NOMO-1 treated with dmso at 0.1 percent for 144 hours (cell line): Measurements from ENCODE around the gene ZFP64.
"Not testable (repeated sequence)": the region's sequence is repeated elsewhere in the genome, so short reads cannot be mapped to it uniquely, and the experiment has no call there.

Source experiments
- DNase-seq: peaks from one replicate; lab custom pipeline; 2025; ENCODE audit not compliant: unreplicated experiment; lab: John Stamatoyannopoulos, UW

Gene ZFP64

GRCh38 chr20:52207020-52207810 lies 15.6 kb upstream of the ZFP64 start:
- no peak for DNase-seq

GRCh38 chr20:52204136-52204535 lies 12.6 kb upstream of the ZFP64 start:
- no peak for DNase-seq

GRCh38 chr20:52201395-52201794 lies 9.8 kb upstream of the ZFP64 start:
- DNase-seq: no peak

DNA sequence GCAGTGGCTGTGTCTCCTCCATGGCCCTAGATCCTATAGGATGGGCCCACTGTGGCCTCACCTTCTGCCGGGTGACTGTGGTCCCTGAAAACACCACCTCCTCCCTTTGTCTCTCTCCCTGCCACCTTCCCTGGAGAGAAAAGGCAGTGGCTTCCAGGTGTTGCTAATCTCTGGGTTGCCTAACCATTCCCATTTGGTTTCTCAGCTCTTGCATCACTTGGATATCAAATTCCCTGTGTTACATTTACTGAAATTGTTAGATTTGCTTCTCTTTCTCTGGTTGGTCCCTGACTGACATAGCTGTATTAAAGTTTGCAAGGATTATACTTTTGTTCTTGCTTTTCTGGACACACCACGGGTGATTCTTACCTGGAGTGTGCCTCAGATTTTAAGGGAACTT lies 9.3 kb upstream of the ZFP64 start:
- no peak for DNase-seq

GRCh38 chr20:52196845-52197244 lies 5.3 kb upstream of the ZFP64 start:
- DNase-seq: no peak

- no peak for DNase-seq
Measured at GRCh38 chr20:52193886-52194545, 2.4 kb upstream of the ZFP64 start.

DNA sequence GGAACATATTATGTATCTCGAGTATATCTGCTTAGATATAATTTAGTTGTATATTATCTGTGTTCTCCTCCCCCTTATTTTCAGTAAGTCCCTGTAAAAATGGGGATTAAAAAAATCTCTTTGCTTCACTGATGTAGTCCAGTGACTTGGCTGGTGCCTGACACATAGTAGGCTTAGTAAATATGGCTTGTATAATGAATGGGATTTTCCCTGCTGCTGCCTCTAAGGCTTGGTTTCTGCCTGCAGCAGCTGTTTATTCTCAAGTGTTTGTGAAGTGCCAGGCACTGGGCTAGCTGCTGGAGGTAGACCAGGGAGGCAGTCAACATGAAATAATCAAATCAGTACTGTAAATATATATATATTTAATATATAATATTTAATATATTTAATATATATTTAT lies 1.6 kb upstream of the ZFP64 start:
- no peak for DNase-seq

GRCh38 chr20:52192719-52193007 lies 1.1 kb upstream of the ZFP64 start:
- DNase-seq: not testable (repeated sequence)

- DNase-seq: peak; percentile 43
Measured at GRCh38 chr20:52191916-52192718, 538 bp upstream of the ZFP64 start.

DNA sequence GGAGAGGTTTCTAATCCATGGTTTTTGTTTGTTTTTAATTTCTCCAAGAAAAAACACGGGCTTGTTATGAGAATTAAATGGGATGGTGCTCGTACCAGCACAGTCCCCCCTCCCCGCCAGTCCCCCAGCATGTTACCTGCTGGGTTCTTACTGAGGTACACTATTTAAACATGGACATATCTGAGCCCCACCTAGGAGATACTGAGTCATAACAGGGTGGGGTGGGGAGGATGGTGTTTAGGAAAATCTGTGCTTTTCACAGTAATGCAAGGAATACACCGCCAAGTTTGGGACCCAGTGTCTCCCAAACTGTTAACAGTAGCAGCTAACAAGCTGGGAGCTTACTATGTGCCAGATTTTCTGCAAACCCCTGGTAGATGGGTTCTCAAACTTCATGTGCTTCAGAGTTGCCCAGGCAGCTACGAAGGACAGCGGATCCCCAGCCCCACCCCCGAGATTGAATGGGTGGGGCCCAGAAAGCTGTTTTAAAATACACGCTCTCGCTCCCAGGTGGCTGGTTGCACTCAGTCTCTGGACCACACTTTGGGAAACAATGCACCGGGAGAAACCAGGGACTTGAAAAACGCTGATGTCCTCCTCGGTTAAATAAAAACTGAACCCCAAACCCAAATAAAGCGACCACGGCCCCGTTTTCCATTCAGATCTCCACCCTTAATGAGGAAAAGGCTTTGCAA lies 995 bp downstream of the ZFP64 start:
- no peak for DNase-seq

DNA sequence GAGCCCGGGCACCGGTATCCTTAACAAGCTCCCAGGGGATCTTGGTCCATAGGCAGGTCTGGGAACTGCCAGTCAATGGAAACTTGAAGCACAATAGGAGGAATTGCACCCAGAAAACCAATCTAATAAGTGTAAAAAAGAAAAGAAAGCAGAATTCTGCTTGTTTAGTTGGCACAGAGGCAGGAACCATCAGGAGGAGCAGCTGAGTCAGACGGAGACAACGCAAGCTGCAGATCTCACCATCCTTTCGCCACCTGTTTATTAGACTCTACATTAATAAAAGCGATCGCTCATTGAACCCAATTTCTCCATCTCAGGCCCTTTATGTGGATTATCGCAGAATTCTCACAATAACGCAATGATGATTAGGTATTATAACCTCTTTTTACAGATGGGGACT lies 9.8 kb downstream of the ZFP64 start:
- no peak for DNase-seq

DNA sequence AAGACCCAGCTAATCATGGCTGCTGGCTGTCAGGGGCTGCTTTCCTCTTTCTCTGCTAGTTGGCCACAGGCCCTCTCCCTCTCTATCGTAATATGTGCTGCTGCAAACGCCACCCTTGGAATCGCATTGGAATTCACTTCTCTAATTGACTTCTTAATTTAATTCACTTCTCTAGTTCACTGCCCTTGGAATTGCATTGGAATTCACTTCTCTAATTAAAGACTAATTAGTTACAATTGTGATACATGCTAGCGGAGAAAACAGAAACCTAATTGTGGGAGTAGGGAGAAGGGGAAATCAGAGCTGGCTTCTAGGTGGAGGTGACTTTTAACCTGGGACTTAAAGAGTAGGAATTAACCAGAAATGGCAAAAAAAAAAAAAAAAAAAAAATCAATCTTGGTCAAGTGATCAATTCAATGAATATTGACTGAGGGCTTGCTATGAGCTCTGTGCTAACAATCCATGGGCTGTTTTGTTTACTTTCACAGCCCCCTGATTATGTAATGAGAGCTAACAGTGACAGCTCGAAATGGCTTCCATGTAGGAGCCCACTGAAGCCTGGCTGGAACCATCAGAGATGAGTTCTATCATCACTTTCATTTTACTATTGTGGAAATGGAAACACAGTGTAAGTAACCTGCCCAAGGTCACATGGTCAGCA lies 11.3 kb downstream of the ZFP64 start:
- no peak for DNase-seq

DNA sequence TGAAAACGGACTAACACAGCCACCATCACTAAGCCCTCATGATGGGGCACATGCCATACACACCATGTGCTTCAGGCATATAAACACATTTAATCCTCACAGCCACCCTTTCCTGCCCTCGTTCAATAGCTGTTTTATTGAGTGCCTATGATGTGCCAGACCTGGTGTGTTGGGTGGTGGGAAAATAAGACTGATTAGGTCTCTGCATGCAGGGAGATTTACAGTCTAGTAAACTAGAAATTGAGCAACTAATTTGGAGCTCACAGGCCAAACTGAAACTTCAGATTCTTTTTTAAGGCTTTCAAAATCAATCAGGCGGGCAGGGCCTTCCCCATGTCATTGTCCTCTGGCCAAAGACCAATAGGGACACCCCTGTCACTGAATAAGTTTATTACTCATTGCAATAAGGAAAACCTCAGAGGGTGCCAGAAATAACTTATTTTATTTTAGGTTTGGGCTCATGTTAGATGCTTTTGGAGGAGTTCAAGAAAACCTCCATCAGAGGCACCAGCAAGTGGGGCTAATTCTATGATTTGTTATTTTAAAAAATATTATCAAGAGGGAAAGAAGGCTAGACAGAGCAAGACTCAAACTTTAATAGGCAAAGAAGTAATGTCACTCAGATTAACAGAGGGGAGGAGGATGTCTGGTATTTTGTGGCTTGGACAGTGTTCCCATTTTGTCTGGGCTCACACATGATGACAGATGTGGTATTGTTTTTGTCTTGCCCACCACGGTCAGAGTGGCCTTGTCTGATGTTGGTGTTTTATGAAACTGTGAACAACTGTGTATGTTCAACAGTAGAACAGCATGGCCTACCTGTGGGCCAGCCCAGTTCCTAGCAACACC lies 12.0 kb downstream of the ZFP64 start:
- peak; percentile 65 for DNase-seq

DNA sequence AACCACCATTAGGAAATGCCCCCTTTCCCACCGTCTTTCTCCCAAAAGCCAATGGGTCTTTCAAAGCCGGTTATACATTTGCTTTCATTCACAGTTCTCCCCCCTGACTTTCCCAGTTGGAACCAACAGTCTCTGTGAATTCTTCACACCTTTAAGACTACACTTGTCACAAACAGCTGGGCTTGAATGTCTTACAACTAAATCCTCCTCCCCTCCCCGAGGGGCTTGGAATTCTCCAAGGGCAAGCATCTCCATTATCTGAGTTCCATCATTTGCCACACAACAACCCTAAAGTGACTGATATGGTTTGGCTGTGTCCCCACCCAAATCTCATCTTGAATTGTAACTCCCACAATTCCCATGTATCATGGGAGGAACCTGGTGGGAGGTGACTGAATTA lies 12.9 kb downstream of the ZFP64 start:
- no peak for DNase-seq

DNA sequence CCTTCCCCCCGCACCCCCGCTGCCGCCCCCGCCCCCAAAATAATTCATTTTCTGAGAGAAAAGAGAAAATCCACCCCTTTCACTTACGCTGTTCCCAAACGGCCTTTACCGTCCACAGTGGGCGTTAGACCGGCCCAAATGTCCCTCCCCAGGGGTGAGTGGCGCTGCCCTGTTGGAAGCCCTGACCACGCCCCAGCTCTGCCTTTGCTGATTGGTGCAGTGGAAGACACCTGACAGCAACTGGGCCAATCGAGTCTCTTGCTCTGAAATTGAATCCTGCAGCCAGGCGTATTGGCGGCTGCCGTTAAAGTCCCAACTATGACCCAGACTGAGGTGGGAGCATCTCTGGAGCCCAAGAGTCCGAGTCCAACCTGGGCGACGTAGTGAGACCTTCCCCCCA lies 15.7 kb downstream of the ZFP64 start:
- no peak for DNase-seq

- DNase-seq: no peak
Measured at GRCh38 chr20:52172392-52173047, 19.1 kb downstream of the ZFP64 start.

- DNase-seq: no peak
Measured at GRCh38 chr20:52171025-52171424, 20.6 kb downstream of the ZFP64 start.

DNA sequence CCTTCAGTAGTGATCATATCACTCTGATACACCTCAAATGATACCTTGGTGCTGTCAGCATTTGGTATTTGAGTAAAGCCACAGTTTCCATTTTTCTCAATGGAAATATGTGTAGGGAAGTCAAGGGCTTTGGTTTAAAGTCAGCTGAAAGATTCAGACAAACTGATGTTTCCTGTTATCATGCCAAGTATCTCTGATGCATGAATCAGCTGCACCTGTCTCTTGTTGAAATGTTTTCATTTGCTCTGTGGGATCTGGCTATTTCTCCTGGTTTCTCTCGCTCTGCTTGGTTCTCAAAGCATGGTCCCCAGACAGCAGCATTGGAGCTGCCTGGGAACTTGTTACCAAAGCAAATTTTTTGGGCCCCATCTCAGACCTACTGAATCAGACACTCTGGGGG lies 23.5 kb downstream of the ZFP64 start:
- no peak for DNase-seq

- DNase-seq: no peak
Measured at GRCh38 chr20:52167232-52167840, 24.2 kb downstream of the ZFP64 start.
